HL-60/S4 treated with retinoic acid at 250 ng/mL for 4 days and 3 days (cell line): ENCODE data around the gene VPS37B.

ENCODE experiments used
- in situ Hi-C: fragments of 300-500 bp; cut with MboI; formaldehyde crosslinking; loops from 2 replicates; pipeline ENCODE4 v1.7.0; 2022; ENCODE audit warnings: low sequenced_read_pairs

Gene VPS37B

DNA sequence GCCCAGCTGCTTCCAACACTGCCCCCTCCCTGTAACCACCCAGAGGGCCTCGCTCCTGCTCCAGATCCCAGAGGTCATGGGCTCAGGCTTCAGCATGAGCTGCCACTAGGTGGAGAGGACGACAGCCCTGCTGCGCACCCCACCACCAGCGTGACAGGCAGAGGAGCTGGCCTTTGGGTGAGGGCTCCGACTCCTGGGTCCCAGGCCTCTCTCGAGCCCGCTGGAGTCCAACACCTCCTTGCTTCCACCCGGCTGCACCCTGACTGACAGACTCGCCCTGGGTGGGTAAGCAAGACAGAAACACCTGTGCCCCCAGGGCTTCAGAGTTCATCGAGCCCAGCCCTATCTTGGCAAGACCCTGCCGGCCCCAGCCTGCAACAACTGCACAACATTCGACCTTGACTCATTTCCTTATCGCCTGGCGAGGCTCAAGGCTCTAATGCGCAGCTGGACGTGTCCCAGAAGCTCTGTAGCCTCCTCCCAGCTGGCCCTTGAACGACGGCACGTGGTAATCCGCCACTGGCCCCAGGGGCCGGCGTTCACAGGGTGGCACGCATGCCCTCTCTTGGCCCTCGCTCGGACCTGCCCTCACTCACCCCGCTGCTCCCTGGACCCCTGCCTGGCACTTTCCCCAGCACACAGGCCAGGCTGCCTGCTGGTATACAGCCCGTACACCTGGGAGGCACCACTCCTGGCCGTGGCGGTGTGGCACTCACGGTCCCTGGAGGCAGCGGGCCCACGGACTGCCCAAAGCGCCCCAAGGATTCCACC lies 28.0 kb downstream of the VPS37B start:
- in situ Hi-C loops, result no loop called here

DNA sequence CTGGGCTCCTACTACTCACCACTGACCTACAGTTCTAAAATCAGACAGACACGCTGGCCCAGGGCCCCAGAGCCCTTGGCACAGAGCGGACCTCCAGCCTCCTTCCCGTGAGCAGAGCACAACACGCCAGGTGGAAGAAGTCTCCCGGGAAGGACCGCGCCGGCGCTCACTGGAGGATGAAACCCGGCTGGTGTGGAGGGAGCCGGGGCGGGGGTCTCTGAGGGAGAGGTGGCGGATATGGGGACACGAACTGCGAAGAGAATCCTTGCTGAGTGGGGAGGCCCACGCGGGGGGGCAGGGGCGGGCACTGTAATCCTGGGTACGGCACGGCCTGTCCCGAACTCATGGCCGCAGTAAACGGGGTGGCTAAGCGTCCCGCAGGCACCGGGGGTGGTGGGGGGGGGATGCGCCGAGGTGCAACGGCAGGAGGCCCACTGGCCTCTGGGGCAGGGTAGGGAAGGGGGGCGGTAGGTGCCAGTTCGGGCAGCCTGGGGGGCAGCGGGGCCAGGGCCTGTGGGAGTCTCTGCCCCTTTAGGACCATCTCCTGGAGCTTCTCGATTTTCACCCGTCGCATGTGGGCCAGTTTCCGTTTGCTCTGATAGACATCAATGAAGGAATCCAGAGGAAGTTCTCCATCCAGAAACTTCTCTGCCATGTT lies 28.8 kb downstream of the VPS37B start:
- in situ Hi-C loops, result no loop called here

DNA sequence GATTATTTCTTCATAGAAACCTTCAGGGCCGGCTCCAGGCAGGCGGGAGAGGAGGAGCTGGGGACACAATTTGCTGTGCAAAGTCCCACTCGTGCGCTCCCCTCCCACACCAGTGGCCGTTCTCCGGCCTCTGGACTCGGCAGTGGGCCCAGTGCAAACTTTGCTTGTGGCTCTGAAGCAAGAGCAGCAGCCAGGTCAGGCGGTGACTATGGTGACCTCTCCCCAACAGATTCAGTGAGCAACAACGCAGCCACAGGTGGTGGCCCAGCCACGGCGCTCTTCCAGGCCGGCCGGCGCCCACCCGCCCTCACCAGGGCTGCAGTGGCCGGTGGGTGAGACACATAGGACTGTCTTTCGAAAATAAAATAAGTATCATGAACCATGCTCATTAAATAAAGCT lies 29.5 kb downstream of the VPS37B start:
- in situ Hi-C loops, result no loop called here

DNA sequence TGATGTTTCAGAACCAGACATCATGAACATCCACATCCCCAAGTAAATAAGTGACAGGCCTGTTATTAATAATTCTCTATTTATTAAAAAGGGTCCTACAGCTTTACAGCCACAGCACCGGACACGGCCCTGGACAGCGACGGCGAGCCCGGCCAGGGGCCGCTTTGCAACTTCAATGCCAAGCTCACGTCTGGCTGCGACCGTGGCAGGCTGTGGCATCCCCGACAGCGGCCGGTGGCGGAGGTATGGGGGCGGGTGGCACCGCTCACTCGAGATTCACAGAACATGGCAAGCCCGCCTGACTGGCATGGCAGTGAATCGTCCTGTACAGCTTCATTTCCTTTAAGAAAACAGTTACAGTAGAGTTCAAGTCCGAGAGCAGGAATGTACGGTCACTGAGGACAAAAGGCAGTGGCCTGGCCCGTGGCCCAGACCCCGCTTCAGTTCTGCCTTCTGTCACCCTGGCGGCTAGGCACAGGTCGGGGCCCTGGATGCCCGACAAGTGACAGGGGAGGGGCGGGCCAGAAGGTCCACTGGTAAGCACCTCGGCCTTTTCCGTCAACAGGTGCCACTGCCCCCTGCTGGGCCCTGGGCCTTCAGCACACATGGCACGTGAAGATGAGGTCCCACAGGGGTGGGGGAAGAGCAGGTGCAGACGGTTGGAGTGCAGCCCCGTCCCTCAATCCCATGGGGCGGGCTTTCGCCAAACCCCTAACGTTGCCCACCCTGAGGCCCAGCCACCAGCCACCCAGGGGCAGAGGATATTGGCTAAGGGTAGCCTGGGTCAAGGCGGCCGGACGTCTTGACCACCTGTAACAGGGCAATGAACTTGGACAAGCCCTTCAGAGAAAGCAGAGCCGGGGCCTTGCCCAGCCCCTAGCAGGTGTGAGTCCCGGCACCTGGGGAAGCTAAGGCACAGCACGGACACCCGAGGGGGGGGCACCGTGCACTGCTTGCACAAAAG lies 30.4 kb downstream of the VPS37B start:
- in situ Hi-C loops, result no loop called here

DNA sequence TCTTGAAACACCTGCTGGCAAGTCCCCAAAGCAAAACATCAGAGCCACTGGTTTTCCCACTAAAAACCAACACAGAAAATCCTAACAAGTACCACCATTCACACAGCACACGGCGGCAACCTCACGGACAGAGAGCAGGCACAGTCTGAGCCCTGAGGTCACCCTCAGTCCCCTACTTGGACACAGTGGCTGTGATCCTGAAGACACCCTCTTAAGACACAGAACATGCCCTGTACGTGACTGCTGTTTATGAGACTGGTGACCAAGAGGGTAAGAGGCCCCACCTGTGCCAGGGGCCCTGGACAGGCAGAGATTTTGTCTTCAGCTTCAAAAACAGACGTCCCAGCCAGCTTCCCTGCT lies 31.1 kb downstream of the VPS37B start:
- in situ Hi-C loops, result no loop called here

DNA sequence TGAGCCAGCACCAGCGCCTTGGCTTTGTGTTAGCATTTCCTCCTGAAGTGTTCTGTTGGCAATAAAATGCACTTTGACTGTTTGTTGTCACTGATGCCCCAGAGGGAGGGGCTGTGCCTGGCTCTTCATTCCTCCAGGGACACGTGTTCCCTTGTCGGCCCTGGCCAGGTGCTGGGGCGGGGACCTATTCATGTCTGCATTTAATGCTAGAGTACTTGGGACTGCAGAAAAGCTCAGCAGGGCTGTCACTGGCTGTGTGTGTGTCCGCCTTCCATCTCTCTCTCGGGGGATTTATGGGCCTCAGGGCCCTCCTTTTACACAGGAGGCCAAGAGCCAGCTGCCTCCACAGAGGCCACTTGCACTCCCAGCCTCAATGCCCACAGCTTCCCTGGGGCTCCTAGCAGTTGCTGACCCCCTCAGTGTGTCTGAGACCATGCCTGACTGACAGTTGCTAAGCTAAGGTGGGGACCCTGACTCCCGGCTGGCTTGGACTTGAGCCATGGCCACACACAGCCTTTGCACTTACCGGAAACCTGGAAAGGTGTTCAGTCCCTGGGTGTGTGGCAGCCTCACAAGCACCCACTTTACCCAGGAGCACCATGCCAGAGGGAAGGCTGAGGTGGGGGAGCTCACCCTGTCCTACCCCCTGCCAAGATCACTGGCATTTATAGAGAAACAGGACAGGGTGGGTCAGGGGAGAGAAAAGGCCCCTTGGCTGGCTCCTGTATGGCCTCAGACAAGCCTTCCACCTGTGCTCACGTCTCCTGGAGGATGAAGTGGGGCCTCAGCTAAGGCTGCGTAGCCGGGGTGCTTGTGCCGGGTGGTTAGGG lies 32.8 kb downstream of the VPS37B start:
- in situ Hi-C loops, result no loop called here

DNA sequence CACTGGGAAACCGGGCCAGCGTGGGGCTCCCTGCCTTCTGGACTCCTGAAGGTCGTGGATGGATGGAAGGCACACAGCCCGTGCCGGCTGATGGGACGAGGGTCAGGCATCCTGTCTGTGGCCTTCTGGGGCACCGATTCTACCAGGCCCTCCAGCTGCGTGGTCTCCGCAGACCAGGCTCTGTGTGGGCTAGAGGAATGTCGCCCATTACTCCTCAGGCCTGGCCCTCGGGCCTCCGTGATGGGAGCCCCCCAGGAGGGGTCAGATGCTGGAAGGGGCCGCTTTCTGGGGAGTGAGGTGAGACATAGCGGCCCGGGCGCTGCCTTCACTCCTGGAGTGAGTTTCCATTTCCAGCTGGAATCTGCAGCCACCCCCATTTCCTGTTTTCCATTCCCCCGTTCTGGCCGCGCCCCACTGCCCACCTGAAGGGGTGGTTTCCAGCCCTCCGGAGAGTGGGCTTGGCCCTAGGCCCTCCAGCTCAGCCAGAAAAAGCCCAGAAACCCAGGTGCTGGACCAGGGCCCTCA lies 33.8 kb downstream of the VPS37B start:
- in situ Hi-C loops, result no loop called here

DNA sequence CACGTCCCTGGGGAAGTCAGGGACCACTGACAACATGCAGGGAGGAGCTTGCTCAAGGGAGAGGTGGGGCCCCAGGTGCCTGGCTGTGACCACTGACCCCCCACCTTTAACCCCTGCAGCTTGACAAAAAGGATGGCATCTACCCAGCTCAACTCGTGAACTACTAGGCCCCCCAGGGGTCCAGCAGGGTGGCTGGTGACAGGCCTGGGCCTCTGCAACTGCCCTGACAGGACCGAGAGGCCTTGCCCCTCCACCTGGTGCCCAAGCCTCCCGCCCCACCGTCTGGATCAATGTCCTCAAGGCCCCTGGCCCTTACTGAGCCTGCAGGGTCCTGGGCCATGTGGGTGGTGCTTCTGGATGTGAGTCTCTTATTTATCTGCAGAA lies 34.3 kb downstream of the VPS37B start:
- in situ Hi-C loops, result no loop called here

DNA sequence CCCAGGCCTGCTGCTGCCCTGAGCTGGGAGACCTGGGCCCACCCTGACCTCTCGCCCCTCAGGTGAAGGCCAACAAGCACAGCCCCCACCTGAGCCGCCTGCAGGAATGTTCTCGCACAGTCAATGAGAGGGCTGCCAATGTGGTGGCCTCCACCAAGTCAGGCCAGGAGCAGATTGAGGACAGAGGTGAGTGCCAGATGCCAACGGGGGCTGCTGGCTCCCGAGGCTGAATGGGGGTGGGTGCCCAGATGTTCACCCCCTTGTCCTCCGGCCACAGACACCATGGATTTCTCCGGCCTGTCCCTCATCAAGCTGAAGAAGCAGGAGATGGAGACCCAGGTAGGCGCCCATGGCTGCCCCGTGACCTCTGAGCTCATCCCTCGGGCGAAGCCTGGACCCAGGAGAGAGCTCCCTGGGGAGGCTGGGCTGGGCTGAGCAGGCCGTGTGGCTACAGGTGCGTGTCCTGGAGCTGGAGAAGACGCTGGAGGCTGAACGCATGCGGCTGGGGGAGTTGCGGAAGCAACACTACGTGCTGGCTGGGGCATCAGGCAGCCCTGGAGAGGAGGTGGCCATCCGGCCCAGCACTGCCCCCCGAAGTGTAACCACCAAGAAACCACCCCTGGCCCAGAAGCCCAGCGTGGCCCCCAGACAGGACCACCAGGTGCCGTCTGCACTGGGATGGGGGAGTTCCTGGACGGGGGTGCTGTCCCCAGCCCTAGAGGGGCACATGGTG lies 34.9 kb downstream of the VPS37B start:
- in situ Hi-C loops, result no loop called here

DNA sequence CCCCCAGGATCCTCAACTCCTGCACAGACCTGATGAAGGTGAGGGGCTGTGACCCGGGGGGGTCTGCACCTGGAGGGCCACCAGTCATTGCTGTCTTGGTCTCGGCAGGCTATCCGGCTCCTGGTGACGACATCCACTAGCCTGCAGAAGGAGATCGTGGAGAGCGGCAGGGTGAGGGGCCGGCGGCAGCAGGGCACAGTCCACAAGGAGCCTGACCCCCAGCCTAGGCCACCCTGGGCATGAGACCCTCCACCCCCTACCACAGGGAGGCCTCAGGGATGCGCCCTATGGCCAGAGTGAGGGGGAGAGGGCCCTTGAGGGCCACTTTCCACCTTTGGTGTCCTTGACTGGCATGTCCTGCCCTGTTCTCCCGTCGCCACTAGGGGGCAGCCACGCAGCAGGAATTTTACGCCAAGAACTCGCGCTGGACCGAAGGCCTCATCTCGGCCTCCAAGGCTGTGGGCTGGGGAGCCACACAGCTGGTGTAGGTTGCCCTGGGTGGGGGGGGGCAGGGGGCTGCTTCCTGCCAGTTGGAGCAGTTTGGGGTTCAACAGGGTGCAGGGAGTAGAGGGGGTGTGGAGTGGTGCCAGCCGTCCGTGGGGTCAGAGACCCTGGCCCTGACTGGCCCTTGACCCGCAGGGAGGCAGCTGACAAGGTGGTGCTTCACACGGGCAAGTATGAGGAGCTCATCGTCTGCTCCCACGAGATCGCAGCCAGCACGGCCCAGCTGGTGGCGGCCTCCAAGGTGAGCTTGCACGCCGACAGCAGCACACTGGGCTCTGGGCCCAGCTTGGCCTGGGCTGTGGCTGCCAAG lies 35.7 kb downstream of the VPS37B start:
- in situ Hi-C loops, result no loop called here

DNA sequence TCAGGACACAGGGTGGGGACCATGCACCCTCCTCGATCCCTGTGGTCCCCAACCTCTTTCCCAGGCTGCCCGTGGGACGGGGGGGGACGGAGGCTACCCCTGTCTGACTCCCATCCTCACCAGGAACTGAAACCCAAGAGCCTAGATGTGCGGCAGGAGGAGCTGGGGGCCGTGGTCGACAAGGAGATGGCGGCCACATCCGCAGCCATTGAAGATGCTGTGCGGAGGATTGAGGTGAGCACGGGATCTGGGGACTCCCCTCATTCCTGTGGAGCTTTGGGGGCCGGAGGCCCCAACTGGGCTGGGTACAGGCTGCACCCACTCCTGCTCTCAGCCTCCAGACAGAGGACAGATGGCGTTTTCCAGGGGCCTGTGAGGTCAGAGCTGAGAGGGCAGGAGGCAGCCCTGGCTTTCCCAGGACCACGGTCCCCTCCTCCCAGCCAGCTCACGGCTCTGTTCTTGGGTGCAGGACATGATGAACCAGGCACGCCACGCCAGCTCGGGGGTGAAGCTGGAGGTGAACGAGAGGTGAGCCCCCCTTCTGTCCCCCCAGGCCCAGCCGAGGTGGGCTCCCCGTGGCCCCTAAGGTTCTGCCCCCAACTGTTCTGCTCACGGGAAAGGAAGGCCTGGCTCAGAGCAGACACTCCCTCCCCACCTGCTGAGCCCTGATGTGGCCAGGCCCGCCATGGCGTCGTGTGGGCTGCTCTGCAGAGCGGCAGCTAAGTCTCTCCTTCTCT lies 36.5 kb downstream of the VPS37B start:
- in situ Hi-C loops, result loop anchor here (10.0 kb wide), 1 partner anchor 95 kb away; no protein-coding TSS in a partner anchor

DNA sequence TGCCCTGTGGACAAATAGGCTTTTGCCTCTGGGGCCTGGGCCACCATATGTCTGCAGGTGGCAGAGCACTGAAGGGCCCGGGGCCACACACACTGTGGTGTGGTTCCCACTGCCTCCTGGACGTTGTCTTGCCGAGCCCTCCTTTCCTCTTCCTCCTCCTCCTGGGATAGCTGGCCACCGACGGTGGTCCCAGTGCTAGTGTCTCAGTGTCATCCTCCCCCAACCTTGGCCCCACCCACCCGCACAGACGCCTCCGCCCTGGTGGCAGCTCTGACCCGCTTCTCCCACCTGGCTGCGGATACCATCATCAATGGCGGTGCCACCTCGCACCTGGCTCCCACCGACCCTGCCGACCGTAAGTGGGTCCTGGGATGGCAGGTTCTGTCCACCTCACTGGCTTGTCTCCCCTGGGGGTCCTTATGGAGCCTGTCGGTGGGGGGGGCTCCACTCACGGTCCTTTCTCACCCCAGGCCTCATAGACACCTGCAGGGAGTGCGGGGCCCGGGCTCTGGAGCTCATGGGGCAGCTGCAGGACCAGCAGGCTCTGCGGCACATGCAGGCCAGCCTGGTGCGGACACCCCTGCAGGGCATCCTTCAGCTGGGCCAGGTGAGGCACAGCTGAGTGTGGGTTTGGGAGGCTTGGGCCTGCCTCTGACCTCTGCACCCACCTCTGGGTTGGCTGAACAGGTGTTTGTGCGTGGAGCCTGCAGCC lies 37.2 kb downstream of the VPS37B start:
- in situ Hi-C loops, result loop anchor here (10.0 kb wide), 1 partner anchor 96 kb away; no protein-coding TSS in a partner anchor

DNA sequence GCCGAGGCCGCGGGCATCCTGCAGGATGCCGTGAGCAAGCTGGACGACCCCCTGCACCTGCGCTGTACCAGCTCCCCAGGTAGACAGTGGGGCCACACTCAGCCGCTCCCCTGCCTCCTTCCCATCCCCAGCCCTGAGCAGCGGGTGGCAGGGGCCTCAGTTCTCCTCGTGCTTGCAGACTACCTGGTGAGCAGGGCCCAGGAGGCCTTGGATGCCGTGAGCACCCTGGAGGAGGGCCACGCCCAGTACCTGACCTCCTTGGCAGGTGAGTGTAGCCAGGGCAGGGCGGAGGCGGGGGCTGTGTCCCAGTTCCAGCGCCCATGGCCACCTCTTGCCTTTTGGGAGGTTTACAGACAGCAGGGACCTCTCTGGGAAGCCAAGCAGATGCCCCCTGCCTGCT lies 37.8 kb downstream of the VPS37B start:
- in situ Hi-C loops, result loop anchor here (10.0 kb wide), 1 partner anchor 97 kb away; no protein-coding TSS in a partner anchor

DNA sequence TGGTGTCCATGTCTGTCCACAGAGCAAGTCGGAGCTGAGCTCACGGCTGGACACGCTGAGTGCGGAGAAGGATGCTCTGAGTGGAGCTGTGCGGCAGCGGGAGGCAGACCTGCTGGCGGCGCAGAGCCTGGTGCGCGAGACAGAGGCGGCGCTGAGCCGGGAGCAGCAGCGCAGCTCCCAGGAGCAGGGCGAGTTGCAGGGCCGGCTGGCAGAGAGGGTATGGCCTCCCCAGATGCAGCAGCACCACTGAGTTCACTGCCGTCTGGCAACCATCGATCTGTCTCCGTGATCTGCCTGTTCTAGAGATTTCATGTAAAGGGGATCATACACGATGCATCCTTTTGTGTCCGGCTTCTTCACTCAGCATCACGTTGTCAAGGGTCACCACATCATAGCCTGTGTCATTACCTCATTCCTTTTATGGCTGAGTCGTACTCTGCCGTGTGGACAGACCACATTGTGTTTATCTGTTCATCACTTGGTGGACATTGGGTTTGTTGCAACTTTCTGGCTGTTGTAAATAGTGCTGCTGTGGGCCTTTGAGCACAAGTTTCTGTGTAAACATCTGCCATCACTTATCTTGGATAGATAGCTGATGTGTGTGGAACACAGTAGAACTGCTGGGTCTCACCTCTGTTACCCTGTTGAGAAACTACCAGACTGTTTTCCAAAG lies 38.8 kb downstream of the VPS37B start:
- in situ Hi-C loops, result loop anchor here (10.0 kb wide), 1 partner anchor 98 kb away; no protein-coding TSS in a partner anchor

DNA sequence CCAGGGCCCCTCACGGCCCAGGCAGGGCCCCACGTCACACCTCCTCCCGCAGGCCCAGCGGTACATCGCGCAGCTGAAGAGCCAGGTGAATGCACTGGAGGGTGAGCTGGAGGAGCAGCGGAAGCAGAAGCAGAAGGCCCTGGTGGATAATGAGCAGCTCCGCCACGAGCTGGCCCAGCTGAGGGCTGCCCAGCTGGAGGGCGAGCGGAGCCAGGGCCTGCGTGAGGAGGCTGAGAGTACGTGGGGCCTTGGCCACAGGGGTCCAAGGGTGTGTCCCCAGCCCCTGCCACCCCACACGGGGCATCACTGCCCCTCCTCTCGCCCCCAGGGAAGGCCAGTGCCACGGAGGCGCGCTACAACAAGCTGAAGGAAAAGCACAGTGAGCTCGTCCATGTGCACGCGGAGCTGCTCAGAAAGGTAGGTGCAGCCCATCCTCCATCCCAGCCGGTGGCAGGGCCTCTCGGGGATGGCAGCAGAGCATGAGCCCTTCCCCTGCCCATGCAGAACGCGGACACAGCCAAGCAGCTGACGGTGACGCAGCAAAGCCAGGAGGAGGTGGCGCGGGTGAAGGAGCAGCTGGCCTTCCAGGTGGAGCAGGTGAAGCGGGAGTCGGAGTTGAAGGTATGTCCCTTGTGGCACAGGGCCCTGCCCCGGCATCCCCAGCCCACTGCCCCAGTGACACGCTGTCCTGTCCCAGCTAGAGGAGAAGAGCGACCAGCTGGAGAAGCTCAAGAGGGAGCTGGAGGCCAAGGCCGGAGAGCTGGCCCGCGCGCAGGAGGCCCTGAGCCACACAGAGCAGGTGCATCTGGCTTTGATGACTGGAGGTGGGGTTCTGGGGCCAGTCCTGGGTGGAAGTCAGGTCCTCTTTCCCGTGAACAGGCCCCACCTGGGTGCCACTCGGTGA lies 39.7 kb downstream of the VPS37B start:
- in situ Hi-C loops, result loop anchor here (10.0 kb wide), 1 partner anchor 99 kb away; no protein-coding TSS in a partner anchor
